HUES48 (cell line): ENCODE data around the gene ARFGEF2.

Experiments
- H3K27ac ChIP-seq: one replicate; pipeline ENCODE4 v1.7.0; 2013; ENCODE audit warnings: low read depth, low read length, inconsistent platforms
- H3K27me3 ChIP-seq: 2 replicates; pipeline ENCODE4 v1.6.1; 2013; ENCODE audit warnings: mild to moderate bottlenecking, low read length; ENCODE audit not compliant: control insufficient read depth, insufficient read depth
- H3K36me3 ChIP-seq: 2 replicates; pipeline ENCODE4 v1.6.1; 2013; ENCODE audit warnings: low read length; ENCODE audit not compliant: control insufficient read depth, insufficient read depth
- H3K4me1 ChIP-seq: 2 replicates; pipeline ENCODE4 v1.6.1; 2013; ENCODE audit warnings: mild to moderate bottlenecking, low read length; ENCODE audit not compliant: control insufficient read depth, insufficient read depth
- H3K4me3 ChIP-seq: 2 replicates; pipeline ENCODE4 v1.5.1; 2013; ENCODE audit warnings: mild to moderate bottlenecking, low read depth, low read length
- H3K9ac ChIP-seq: 2 replicates; pipeline ENCODE4 v1.6.1; 2013; ENCODE audit warnings: mild to moderate bottlenecking, low read depth, low read length, moderate library complexity
- H3K9me3 ChIP-seq: 2 replicates; pipeline ENCODE4 v1.6.1; 2013; ENCODE audit warnings: low read length; ENCODE audit not compliant: control insufficient read depth, insufficient read depth

Gene ARFGEF2

GRCh38 chr20:48921168-48921882 lies at the start of gene ARFGEF2:
Gene ARFGEF2, plus strand, starts transcription at chr20:48921711. Its CDS starts 179 bp downstream, at chr20:48921890.
- no peaks in the 10 kb centered on the region for H3K27me3 ChIP-seq
- H3K4me3 ChIP-seq: peak within 1 kb of the TSS; percentile 92
- no peaks in the 10 kb centered on the region for H3K9me3 ChIP-seq
- H3K4me1 ChIP-seq: peaks cover 14% of the 10 kb centered on the region
- no peaks in the 10 kb centered on the region for H3K36me3 ChIP-seq
- H3K27ac ChIP-seq: peak within 1 kb of the TSS; percentile 89
- H3K9ac ChIP-seq: peak within 1 kb of the TSS; percentile 94

- Histone ChIP-seq H3K36me3 (no peaks in the 10 kb centered on the region), H3K4me3 (no peak overlapping the region), H3K4me1 (no peaks in the 10 kb centered on the region; the same call in 1 of the 2 replicates), H3K27ac (no peak overlapping the region), H3K9me3 (no peaks in the 10 kb centered on the region), H3K27me3 (no peaks in the 10 kb centered on the region), H3K9ac (no peak overlapping the region)
These were observed 46.1 kb upstream of the ARFGEF2 start for GRCh38 chr20:48875233-48875913.

GRCh38 chr20:48875914-48876240 lies 45.6 kb upstream of the ARFGEF2 start:
- Histone ChIP-seq H3K27ac (no peak overlapping the region), H3K27me3 (no peaks in the 10 kb centered on the region), H3K36me3 (no peaks in the 10 kb centered on the region), H3K4me3 (no peak overlapping the region), H3K9me3 (no peaks in the 10 kb centered on the region), H3K9ac (no peak overlapping the region), H3K4me1 (no peaks in the 10 kb centered on the region; the same call in 1 of the 2 replicates)

GRCh38 chr20:48877304-48877703 lies 44.2 kb upstream of the ARFGEF2 start:
- Histone ChIP-seq H3K27me3 (no peaks in the 10 kb centered on the region), H3K9me3 (no peaks in the 10 kb centered on the region), H3K36me3 (no peaks in the 10 kb centered on the region), H3K4me1 (no peaks in the 10 kb centered on the region; the same call in 1 of the 2 replicates), H3K27ac (no peak overlapping the region), H3K9ac (no peak overlapping the region), H3K4me3 (no peak overlapping the region)

GRCh38 chr20:48878534-48879248 lies 42.8 kb upstream of the ARFGEF2 start:
- Histone ChIP-seq H3K4me3 (no peak overlapping the region), H3K27ac (no peak overlapping the region), H3K4me1 (no peaks in the 10 kb centered on the region; the same call in 1 of the 2 replicates)

GRCh38 chr20:48879612-48880245 lies 41.8 kb upstream of the ARFGEF2 start:
- Histone ChIP-seq H3K9me3 (no peaks in the 10 kb centered on the region), H3K27me3 (no peaks in the 10 kb centered on the region), H3K9ac (no peak overlapping the region), H3K4me1 (no peaks in the 10 kb centered on the region; the same call in 1 of the 2 replicates), H3K4me3 (no peak overlapping the region), H3K36me3 (no peaks in the 10 kb centered on the region), H3K27ac (no peak overlapping the region)

More at GRCh38 chr20:48878534-48879248, 42.8 kb upstream of the ARFGEF2 start:
- Histone ChIP-seq H3K9ac (no peak overlapping the region), H3K36me3 (no peaks in the 10 kb centered on the region), H3K27me3 (no peaks in the 10 kb centered on the region), H3K9me3 (no peaks in the 10 kb centered on the region)

GRCh38 chr20:48880331-48880730 lies 41.2 kb upstream of the ARFGEF2 start:
- no peak overlapping the region for H3K27ac ChIP-seq
- no peak overlapping the region for H3K4me3 ChIP-seq

GRCh38 chr20:48880981-48881657 lies 40.4 kb upstream of the ARFGEF2 start:
- Histone ChIP-seq H3K4me1 (no peaks in the 10 kb centered on the region; the same call in 1 of the 2 replicates), H3K27ac (no peak overlapping the region), H3K9ac (no peak overlapping the region), H3K4me3 (no peak overlapping the region), H3K36me3 (no peaks in the 10 kb centered on the region), H3K27me3 (no peaks in the 10 kb centered on the region), H3K9me3 (no peaks in the 10 kb centered on the region)

More at GRCh38 chr20:48880331-48880730, 41.2 kb upstream of the ARFGEF2 start:
- Histone ChIP-seq H3K36me3 (no peaks in the 10 kb centered on the region), H3K27me3 (no peaks in the 10 kb centered on the region), H3K9me3 (no peaks in the 10 kb centered on the region), H3K4me1 (no peaks in the 10 kb centered on the region; the same call in 1 of the 2 replicates), H3K9ac (no peak overlapping the region)

GRCh38 chr20:48885237-48885636 lies 36.3 kb upstream of the ARFGEF2 start:
- no peaks in the 10 kb centered on the region for H3K4me1 ChIP-seq
- no peak overlapping the region for H3K4me3 ChIP-seq
- H3K9me3 ChIP-seq: no peaks in the 10 kb centered on the region
- H3K27me3 ChIP-seq: no peaks in the 10 kb centered on the region
- no peak overlapping the region for H3K9ac ChIP-seq
- no peaks in the 10 kb centered on the region for H3K36me3 ChIP-seq
- H3K27ac ChIP-seq: no peak overlapping the region

GRCh38 chr20:48886194-48886593 lies 35.3 kb upstream of the ARFGEF2 start:
- Histone ChIP-seq H3K36me3 (no peaks in the 10 kb centered on the region), H3K4me1 (no peaks in the 10 kb centered on the region), H3K9ac (no peak overlapping the region), H3K4me3 (no peak overlapping the region), H3K27me3 (no peaks in the 10 kb centered on the region), H3K27ac (no peak overlapping the region), H3K9me3 (no peaks in the 10 kb centered on the region)
